Measurements from ENCODE around the gene PROX1.

The PROX1 gene

DNA sequence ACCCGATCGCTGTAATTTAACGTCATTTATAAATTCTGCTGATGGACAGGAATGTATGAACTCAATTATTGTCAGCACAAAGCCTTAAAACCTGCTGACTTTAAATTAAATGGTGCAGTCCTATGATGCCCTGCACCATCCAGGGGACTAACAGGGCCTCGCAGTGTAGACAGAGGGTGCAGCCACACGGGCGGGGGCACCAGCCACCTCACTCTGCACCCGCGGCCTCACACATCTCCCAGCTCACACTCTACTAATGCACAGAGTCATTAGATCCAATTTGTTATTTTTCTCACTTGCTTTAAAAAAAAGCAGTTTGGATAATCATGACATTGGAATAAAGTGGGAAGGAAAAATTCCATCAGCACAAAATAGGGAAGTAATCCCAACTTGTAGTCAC is 49.7 kb downstream of the PROX1 start:
- no peaks in the 10 kb centered on the region for H3K9me3 ChIP-seq (ENCODE audit: control insufficient read depth in 2 of 2, low read length in 2 of 2)

DNA sequence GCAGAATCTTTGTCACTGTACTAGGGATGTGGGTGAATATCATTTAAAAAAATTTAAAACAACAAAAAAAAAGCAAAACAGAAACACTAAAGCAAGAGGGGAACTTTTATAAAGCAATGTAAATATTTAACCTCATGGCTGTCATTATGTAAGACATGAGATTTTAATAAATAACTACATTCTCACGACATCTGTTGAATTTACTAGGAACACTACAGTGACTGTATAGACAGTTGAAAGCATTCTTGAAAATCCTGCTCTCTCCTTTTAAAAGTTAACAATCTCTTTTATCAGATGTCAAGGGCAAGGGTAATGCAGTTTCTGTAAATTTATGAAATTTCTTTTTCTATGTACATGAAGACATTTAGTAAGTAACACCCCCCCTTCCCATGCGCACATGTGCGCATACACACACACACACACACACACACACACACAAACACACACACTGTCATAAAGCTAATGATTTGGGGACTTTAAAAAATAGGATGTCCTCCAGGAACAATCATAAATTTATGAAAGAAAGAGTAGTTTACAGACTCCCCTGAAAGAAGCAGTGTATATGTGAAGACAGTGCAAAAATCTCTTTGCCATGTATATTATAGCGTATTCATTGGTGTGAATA is 51.7 kb downstream of the PROX1 start:
- Histone ChIP-seq H3K36me3 (ENCODE audit: control insufficient read depth in 2 of 2, insufficient read depth in 2 of 2, low read length in 2 of 2) (no peaks in the 10 kb centered on the region), H3K9me3 (ENCODE audit: control insufficient read depth in 2 of 2, low read length in 2 of 2) (no peaks in the 10 kb centered on the region), H3K4me3 (ENCODE audit: low read length in 2 of 2) (no peak overlapping the region), H3K27ac (ENCODE audit: low read depth in 2 of 2, low read length in 2 of 2) (no peak overlapping the region), H3K9ac (ENCODE audit: low read depth in 1 of 2, low read length in 2 of 2) (no peak overlapping the region), H3K27me3 (ENCODE audit: control insufficient read depth in 2 of 2, insufficient read depth in 2 of 2, low read length in 2 of 2) (no peaks in the 10 kb centered on the region), H3K4me1 (ENCODE audit: control insufficient read depth in 2 of 2, insufficient read depth in 2 of 2, low read length in 2 of 2) (no peaks in the 10 kb centered on the region)

More for the DNA sequence above, 49.7 kb downstream of the PROX1 start:
- H3K9ac ChIP-seq (ENCODE audit: low read depth in 1 of 2, low read length in 2 of 2): no peak overlapping the region
- no peaks in the 10 kb centered on the region for H3K4me1 ChIP-seq (ENCODE audit: control insufficient read depth in 2 of 2, insufficient read depth in 2 of 2, low read length in 2 of 2)
- no peak overlapping the region for H3K4me3 ChIP-seq (ENCODE audit: low read length in 2 of 2)
- no peaks in the 10 kb centered on the region for H3K27me3 ChIP-seq (ENCODE audit: control insufficient read depth in 2 of 2, insufficient read depth in 2 of 2, low read length in 2 of 2)
- H3K27ac ChIP-seq (ENCODE audit: low read depth in 2 of 2, low read length in 2 of 2): no peak overlapping the region
- no peaks in the 10 kb centered on the region for H3K36me3 ChIP-seq (ENCODE audit: control insufficient read depth in 2 of 2, insufficient read depth in 2 of 2, low read length in 2 of 2)

DNA sequence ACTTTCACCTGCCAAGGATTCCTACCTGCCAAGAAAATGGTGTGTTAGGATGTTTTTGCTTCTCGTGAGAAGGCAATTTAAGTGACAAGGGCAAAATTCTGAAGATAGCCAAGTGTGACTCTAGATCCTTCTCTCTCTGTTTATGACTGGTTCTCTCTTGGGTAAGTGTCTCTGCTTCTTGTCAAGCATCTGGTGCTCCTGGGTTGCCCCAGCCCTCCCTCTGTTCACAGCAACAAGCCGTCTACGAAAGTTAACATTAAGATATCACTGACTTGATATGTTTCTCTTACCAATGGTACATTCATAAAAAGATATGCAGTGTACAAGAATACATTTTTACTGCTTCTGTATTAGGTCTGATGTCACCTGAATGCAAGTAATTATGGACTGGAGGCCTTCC is 55.4 kb downstream of the PROX1 start:
- H3K9me3 ChIP-seq (ENCODE audit: control insufficient read depth in 2 of 2, low read length in 2 of 2): no peaks in the 10 kb centered on the region
- H3K36me3 ChIP-seq (ENCODE audit: control insufficient read depth in 2 of 2, insufficient read depth in 2 of 2, low read length in 2 of 2): no peaks in the 10 kb centered on the region
- no peaks in the 10 kb centered on the region for H3K4me1 ChIP-seq (ENCODE audit: control insufficient read depth in 2 of 2, insufficient read depth in 2 of 2, low read length in 2 of 2)
- H3K9ac ChIP-seq (ENCODE audit: low read depth in 1 of 2, low read length in 2 of 2): no peak overlapping the region
- H3K4me3 ChIP-seq (ENCODE audit: low read length in 2 of 2): no peak overlapping the region
- no peaks in the 10 kb centered on the region for H3K27me3 ChIP-seq (ENCODE audit: control insufficient read depth in 2 of 2, insufficient read depth in 2 of 2, low read length in 2 of 2)
- H3K27ac ChIP-seq (ENCODE audit: low read depth in 2 of 2, low read length in 2 of 2): no peak overlapping the region

DNA sequence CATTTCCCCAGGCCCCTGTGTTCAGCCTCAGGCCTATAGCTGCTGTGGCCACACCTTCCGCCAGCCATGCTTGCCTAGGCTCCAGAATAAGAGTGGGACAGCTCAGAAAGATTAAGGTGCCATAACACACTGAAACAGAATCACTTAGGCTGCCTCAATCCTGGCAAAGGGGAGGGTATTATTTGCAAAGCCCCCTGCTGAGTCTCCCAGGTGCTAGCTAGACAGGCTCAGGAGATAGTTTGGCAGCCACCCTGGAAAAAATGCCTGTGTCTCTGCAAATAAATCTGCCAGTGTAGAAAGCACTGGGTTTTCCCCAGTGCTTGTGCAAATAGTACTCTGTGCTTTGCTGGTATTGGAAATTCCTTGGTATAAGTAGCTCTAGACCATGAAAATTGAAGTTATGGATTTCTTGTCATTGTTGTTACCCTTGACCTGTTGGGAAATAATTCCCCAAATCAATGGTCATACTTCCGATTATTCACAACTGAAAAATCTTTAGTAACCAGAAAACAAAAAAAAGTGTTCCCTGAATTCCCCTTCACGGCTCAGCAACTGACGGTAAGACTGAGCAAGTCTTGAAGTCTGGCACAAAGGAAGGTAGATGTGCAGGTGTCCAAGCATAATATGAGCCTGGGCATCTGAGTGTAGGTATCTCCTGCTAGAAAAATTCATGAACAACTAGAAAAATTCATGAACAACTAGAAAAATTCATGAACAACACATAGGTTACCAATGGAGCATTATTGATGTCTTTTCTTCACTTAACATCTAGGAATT is 56.9 kb downstream of the PROX1 start:
- no peak overlapping the region for H3K27ac ChIP-seq (ENCODE audit: low read depth in 2 of 2, low read length in 2 of 2)
- no peak overlapping the region for H3K9ac ChIP-seq (ENCODE audit: low read depth in 1 of 2, low read length in 2 of 2)
- H3K4me3 ChIP-seq (ENCODE audit: low read length in 2 of 2): no peak overlapping the region
- H3K36me3 ChIP-seq (ENCODE audit: control insufficient read depth in 2 of 2, insufficient read depth in 2 of 2, low read length in 2 of 2): no peaks in the 10 kb centered on the region
- H3K4me1 ChIP-seq (ENCODE audit: control insufficient read depth in 2 of 2, insufficient read depth in 2 of 2, low read length in 2 of 2): no peaks in the 10 kb centered on the region
- H3K9me3 ChIP-seq (ENCODE audit: control insufficient read depth in 2 of 2, low read length in 2 of 2): no peaks in the 10 kb centered on the region
- no peaks in the 10 kb centered on the region for H3K27me3 ChIP-seq (ENCODE audit: control insufficient read depth in 2 of 2, insufficient read depth in 2 of 2, low read length in 2 of 2)

DNA sequence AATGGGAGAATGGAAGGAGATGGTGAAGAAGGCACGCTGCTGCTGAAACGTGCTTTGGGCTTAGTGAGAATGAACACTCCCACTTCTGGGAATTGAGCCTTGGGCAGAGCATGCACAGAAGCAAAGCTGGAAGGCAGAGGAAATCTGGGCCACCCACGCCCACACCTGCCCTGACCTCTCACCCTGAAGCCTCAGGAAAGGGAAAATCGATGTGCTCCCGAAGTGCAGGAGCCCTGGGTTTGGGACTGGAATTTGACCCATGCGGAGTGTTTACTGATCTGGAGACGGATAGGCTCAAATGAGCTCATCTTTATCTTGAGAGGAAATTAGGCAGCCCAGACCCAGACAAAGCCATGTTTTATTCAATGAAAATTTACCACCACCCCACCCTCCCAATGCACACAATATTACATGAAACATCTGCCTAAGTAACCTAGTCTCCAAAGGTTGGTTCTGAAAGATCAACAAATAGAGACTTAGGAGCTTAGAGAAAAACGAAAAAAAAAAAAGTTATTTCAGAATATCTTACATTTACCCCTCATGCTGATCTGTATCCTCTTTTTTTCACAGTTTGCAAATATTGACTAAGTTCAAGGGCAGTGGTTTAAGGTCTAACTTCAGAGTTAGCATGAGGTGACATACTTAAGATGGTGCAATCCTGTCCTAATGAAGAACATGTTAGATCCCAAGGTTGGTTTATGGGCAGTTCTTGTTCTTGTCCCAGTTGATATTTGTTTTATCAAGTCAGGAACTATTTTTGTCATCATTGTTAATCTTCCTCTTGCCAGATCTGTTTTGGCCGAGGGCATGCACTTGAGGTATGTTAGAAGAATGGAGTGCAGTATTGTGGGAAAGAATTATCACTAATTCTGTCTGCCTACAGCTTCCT is 63.0 kb downstream of the PROX1 start:
- Histone ChIP-seq H3K36me3 (ENCODE audit: control insufficient read depth in 2 of 2, insufficient read depth in 2 of 2, low read length in 2 of 2) (no peaks in the 10 kb centered on the region), H3K4me1 (ENCODE audit: control insufficient read depth in 2 of 2, insufficient read depth in 2 of 2, low read length in 2 of 2) (no peaks in the 10 kb centered on the region), H3K4me3 (ENCODE audit: low read length in 2 of 2) (no peak overlapping the region), H3K9me3 (ENCODE audit: control insufficient read depth in 2 of 2, low read length in 2 of 2) (no peaks in the 10 kb centered on the region), H3K27me3 (ENCODE audit: control insufficient read depth in 2 of 2, insufficient read depth in 2 of 2, low read length in 2 of 2) (no peaks in the 10 kb centered on the region), H3K27ac (ENCODE audit: low read depth in 2 of 2, low read length in 2 of 2) (no peak overlapping the region), H3K9ac (ENCODE audit: low read depth in 1 of 2, low read length in 2 of 2) (no peak overlapping the region)

DNA sequence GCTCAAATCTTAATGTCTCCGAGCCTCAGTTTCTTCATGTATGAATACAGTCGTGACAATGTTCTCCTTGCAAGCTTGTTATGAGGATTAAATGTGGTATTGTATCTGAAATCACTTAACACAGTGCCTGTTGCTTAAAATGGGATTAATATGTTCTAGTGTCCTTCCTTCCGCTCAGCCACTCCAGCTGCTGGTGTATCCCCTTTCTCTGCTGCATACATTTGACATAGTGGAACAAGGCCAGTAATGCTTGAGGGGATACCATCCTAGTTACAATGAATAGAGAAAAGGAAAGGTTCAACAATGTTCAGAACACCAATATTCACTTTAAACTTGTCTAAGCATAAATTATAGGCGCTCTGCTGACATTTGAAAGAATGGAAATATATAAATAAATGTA is 64.0 kb downstream of the PROX1 start:
- Histone ChIP-seq H3K4me1 (ENCODE audit: control insufficient read depth in 2 of 2, insufficient read depth in 2 of 2, low read length in 2 of 2) (no peaks in the 10 kb centered on the region), H3K9ac (ENCODE audit: low read depth in 1 of 2, low read length in 2 of 2) (no peak overlapping the region), H3K4me3 (ENCODE audit: low read length in 2 of 2) (no peak overlapping the region), H3K36me3 (ENCODE audit: control insufficient read depth in 2 of 2, insufficient read depth in 2 of 2, low read length in 2 of 2) (no peaks in the 10 kb centered on the region), H3K9me3 (ENCODE audit: control insufficient read depth in 2 of 2, low read length in 2 of 2) (no peaks in the 10 kb centered on the region), H3K27ac (ENCODE audit: low read depth in 2 of 2, low read length in 2 of 2) (no peak overlapping the region), H3K27me3 (ENCODE audit: control insufficient read depth in 2 of 2, insufficient read depth in 2 of 2, low read length in 2 of 2) (no peaks in the 10 kb centered on the region)

DNA sequence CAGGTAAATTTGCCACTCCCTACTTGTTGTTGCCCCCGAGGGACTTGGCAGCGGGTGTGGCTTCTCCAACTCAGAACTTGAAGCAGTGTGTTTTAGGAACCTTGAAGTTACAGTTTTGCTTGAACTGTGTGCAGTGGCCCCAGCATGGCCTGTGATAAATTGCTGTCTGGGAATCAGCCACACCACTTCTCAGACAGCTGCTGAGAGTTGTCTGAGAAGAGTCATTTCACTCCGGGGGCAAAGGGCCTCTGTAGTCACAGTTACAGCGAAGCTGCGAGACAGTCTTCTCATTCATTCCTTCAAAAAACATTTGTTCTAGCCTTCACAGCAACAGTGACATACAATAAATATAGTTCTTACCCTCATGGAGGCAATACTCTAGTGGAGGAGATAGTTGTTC is 70.3 kb downstream of the PROX1 start:
- H3K36me3 ChIP-seq (ENCODE audit: control insufficient read depth in 2 of 2, insufficient read depth in 2 of 2, low read length in 2 of 2): no peaks in the 10 kb centered on the region
- H3K27ac ChIP-seq (ENCODE audit: low read depth in 2 of 2, low read length in 2 of 2): no peak overlapping the region
- H3K27me3 ChIP-seq (ENCODE audit: control insufficient read depth in 2 of 2, insufficient read depth in 2 of 2, low read length in 2 of 2): no peaks in the 10 kb centered on the region
- H3K9ac ChIP-seq (ENCODE audit: low read depth in 1 of 2, low read length in 2 of 2): no peak overlapping the region
- no peak overlapping the region for H3K4me3 ChIP-seq (ENCODE audit: low read length in 2 of 2)
- no peaks in the 10 kb centered on the region for H3K9me3 ChIP-seq (ENCODE audit: control insufficient read depth in 2 of 2, low read length in 2 of 2)
- H3K4me1 ChIP-seq (ENCODE audit: control insufficient read depth in 2 of 2, insufficient read depth in 2 of 2, low read length in 2 of 2): no peaks in the 10 kb centered on the region

DNA sequence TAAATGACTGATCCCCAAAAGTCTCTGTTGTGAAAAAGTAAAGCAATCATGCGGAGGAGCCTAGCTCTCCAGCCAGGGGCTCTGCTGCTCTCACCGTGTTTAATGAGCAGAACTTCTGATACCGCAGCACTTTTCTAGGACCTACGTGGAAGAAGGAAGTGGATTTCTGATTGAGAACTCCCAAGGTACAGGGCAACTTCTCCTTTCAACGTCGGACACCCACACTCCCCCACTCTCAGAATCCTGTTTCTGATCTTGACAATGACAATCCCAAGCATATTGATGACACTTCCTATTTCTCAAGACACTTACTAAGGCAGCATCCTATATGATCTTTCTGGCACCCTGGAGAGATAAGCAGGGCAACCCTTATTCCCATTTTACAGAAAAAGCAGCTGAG is 78.4 kb downstream of the PROX1 start:
- no peaks in the 10 kb centered on the region for H3K9me3 ChIP-seq (ENCODE audit: control insufficient read depth in 2 of 2, low read length in 2 of 2)

DNA sequence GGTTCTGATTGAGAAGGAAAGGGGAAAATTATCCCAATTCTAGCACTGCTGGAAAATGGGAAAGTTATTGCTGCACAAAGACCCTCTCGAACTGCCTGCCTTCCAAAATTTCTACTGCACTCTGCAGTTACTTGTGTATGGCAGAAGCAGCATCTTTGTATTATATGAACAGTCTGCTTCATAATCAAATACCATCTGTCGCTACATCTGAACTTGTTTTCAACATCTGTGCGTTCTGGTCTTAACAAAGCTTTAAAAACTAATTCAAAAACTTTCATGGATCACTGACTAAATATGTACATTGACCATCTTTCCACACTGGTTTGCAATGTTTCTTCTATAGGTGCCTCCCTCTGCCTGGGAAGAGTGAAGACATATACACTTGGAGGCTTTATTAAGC is 79.2 kb downstream of the PROX1 start:
- Histone ChIP-seq H3K27me3 (ENCODE audit: control insufficient read depth in 2 of 2, insufficient read depth in 2 of 2, low read length in 2 of 2) (no peaks in the 10 kb centered on the region), H3K4me1 (ENCODE audit: control insufficient read depth in 2 of 2, insufficient read depth in 2 of 2, low read length in 2 of 2) (no peaks in the 10 kb centered on the region), H3K9me3 (ENCODE audit: control insufficient read depth in 2 of 2, low read length in 2 of 2) (no peaks in the 10 kb centered on the region), H3K36me3 (ENCODE audit: control insufficient read depth in 2 of 2, insufficient read depth in 2 of 2, low read length in 2 of 2) (no peaks in the 10 kb centered on the region), H3K9ac (ENCODE audit: low read depth in 1 of 2, low read length in 2 of 2) (no peak overlapping the region), H3K4me3 (ENCODE audit: low read length in 2 of 2) (no peak overlapping the region), H3K27ac (ENCODE audit: low read depth in 2 of 2, low read length in 2 of 2) (no peak overlapping the region)

More for the DNA sequence above, 78.4 kb downstream of the PROX1 start:
- Histone ChIP-seq H3K27me3 (ENCODE audit: control insufficient read depth in 2 of 2, insufficient read depth in 2 of 2, low read length in 2 of 2) (no peaks in the 10 kb centered on the region), H3K27ac (ENCODE audit: low read depth in 2 of 2, low read length in 2 of 2) (no peak overlapping the region), H3K9ac (ENCODE audit: low read depth in 1 of 2, low read length in 2 of 2) (no peak overlapping the region), H3K4me1 (ENCODE audit: control insufficient read depth in 2 of 2, insufficient read depth in 2 of 2, low read length in 2 of 2) (no peaks in the 10 kb centered on the region), H3K4me3 (ENCODE audit: low read length in 2 of 2) (no peak overlapping the region), H3K36me3 (ENCODE audit: control insufficient read depth in 2 of 2, insufficient read depth in 2 of 2, low read length in 2 of 2) (no peaks in the 10 kb centered on the region)

DNA sequence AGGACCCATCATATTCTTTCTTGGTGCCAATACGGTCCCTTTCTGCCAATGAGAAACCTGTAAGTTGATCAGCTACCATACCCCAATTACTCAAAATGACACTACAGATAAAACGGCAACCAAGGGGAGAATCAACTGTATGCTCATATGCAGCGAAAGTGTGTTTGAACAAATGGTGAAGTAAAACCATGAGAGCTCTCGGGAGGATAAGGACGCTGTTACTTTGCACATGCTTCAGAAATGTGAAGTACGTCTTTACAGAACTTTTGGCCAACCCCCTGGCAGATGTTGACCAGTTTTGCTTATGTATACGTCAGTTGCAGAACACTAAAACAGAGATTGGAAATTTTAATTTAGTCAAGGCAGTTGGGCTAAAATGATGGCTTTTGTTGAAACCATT is 79.6 kb downstream of the PROX1 start:
- Histone ChIP-seq H3K9ac (ENCODE audit: low read depth in 1 of 2, low read length in 2 of 2) (no peak overlapping the region), H3K27ac (ENCODE audit: low read depth in 2 of 2, low read length in 2 of 2) (no peak overlapping the region), H3K36me3 (ENCODE audit: control insufficient read depth in 2 of 2, insufficient read depth in 2 of 2, low read length in 2 of 2) (no peaks in the 10 kb centered on the region), H3K4me3 (ENCODE audit: low read length in 2 of 2) (no peak overlapping the region), H3K27me3 (ENCODE audit: control insufficient read depth in 2 of 2, insufficient read depth in 2 of 2, low read length in 2 of 2) (no peaks in the 10 kb centered on the region), H3K9me3 (ENCODE audit: control insufficient read depth in 2 of 2, low read length in 2 of 2) (no peaks in the 10 kb centered on the region), H3K4me1 (ENCODE audit: control insufficient read depth in 2 of 2, insufficient read depth in 2 of 2, low read length in 2 of 2) (no peaks in the 10 kb centered on the region)
